ENCODE results near the gene TNS3.
"Not testable (repeated sequence)": the region's sequence is repeated elsewhere in the genome, so short reads cannot be mapped to it uniquely, and the experiment has no call there.

TNS3 gene

GRCh38 chr7:47602272-47603004, 20.5 kb upstream of the TNS3 start:
- DNase-seq: no peak

- no peak for DNase-seq
Measured at GRCh38 chr7:47601881-47602249, 20.0 kb upstream of the TNS3 start.

GRCh38 chr7:47601119-47601880, 19.4 kb upstream of the TNS3 start:
- DNase-seq: peak; percentile 44

GRCh38 chr7:47600199-47601118, 18.5 kb upstream of the TNS3 start:
- peak; percentile 37 for DNase-seq

GRCh38 chr7:47597379-47597778, 15.5 kb upstream of the TNS3 start:
- no peak for DNase-seq

GRCh38 chr7:47596502-47597202, 14.7 kb upstream of the TNS3 start:
- DNase-seq: no peak

GRCh38 chr7:47594406-47594805, 12.5 kb upstream of the TNS3 start:
- peak; percentile 94 for DNase-seq

GRCh38 chr7:47591655-47592572, 10.0 kb upstream of the TNS3 start:
- DNase-seq: no peak

- DNase-seq: no peak
Measured at GRCh38 chr7:47591089-47591654, 9.3 kb upstream of the TNS3 start.

GRCh38 chr7:47590215-47590614, 8.3 kb upstream of the TNS3 start:
- not testable (repeated sequence) for DNase-seq

- no peak for DNase-seq
Measured at GRCh38 chr7:47588704-47589225, 6.9 kb upstream of the TNS3 start.

GRCh38 chr7:47587976-47588375, 6.1 kb upstream of the TNS3 start:
- DNase-seq: no peak

- no peak for DNase-seq
Measured at GRCh38 chr7:47587351-47587750, 5.4 kb upstream of the TNS3 start.

GRCh38 chr7:47586925-47587324, 5.0 kb upstream of the TNS3 start:
- no peak for DNase-seq

- DNase-seq: not testable (repeated sequence)
Measured at GRCh38 chr7:47586161-47586670, 4.3 kb upstream of the TNS3 start.

- DNase-seq: no peak
Measured at GRCh38 chr7:47584536-47584895, 2.6 kb upstream of the TNS3 start.

GRCh38 chr7:47583739-47584535, 2.0 kb upstream of the TNS3 start:
- DNase-seq: no peak

GRCh38 chr7:47582764-47583738, 1.1 kb upstream of the TNS3 start:
- DNase-seq: no peak

GRCh38 chr7:47581438-47581803, 490 bp downstream of the TNS3 start:
- peak; percentile 42 for DNase-seq
